AG10803 (cell line): Measurements from ENCODE around the gene TOP2A.

Experiments used
- DNase-seq: peaks from one replicate; pipeline ENCODE4 v3.0.0; 2010; ENCODE audit warnings: low read depth
- H3K4me3 ChIP-seq: 2 replicates; pipeline ENCODE4 v1.5.1; 2011; ENCODE audit warnings: mild to moderate bottlenecking, low read length, control low read depth
- CTCF ChIP-seq: conservative IDR thresholded peaks from 2 replicates; pipeline ENCODE4 v1.5.1; 2011; ENCODE audit warnings: mild to moderate bottlenecking, low read length, control low read depth, inconsistent platforms

Gene TOP2A

GRCh38 chr17:40344421-40345160 lies 73.1 kb downstream of the TOP2A start:
- TF ChIP-seq CTCF, result no peak
- DNase-seq, result no peak
- peak overlapping the region; percentile 82 for H3K4me3 ChIP-seq

DNA sequence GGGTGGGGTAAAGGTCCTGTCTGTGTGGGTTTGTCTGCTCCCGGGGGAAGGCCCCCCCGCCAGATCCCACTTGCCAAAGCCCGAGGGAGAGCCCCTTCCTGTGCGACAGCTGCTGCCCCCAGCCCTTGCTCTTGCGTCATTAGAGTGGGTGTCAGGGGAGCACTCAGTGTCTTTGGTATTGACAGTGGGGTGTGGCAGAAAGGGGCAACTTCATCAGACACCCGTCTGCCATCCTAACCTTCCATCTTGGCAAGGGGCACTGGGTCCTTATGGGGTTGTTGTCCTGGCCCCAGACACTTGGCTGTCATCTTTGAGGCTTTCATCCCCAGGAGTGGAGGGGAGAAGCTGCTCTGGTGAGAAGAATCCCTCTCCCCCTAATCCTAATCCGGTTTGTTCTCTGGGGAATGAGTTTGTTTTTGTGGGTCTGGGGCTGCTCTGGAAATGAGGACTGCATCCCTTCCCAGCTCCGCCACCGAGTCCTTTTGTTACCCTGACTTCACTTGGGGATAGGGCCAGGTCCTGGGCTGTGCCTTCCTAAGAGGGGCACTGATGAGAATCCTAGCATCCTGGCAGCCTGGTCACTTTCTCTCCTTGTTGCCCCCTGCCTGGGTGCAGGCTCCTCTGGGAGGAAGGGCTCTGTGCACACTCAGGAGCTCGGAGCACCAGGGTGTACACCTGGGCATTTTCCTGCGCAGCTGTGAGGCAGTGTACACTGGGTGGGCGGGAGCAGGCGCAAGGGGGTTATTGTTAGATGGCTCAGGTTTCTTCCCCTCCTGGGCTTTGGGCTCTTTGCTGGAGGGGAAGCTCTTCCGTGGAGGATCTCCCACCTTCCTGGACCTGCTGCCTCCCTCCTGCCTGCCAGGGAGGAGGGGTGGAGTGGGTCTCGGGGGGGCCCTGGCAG lies 74.2 kb downstream of the TOP2A start:
- DNase-seq, result no peak

GRCh38 chr17:40342504-40343218 lies 75.0 kb downstream of the TOP2A start:
- peak overlapping the region; percentile 82 for H3K4me3 ChIP-seq
- no peak for DNase-seq
- no peak for TF ChIP-seq CTCF

More for the DNA sequence above, 74.2 kb downstream of the TOP2A start:
- no peak for TF ChIP-seq CTCF
- peak overlapping the region; percentile 82 for H3K4me3 ChIP-seq

DNA sequence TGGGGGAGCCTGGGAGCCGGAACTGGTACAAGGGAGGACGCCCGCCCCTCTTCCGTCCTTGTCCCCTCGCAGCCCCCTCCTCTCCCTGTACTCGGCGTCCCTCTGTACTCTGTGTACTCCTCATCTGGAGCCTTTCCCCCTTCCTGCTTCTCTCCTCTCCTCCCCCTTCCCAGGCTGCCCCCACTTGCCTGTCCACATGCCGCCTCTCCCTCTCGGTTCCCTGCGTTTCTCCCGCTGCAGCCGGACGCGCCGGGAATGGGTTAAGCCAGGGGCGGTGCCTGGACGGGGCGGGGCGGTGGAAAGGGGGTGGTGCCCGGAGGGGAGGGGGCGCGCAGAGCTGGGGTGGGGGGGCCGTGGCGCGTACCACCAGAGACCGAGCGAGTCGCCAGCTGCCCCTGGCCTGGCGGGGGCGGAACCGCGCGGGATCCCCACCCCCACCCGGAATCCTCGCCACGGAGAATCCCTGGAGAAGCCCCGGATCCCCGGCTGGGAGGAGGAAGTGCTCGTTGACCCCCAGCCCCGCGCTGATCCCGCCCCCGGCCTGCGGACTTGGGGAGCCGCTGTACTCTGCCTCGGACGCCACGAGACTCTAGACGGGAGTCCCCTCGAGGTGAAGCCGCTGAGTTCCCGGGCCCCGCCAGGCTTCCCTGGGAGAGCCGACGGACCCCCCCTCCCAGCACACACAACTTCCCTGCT lies 75.7 kb downstream of the TOP2A start:
- no peak for TF ChIP-seq CTCF
- peak; percentile 46 for DNase-seq
- peak overlapping the region; percentile 82 for H3K4me3 ChIP-seq

- peak overlapping the region; percentile 82 for H3K4me3 ChIP-seq
- DNase-seq, result peak; percentile 70
- no peak for TF ChIP-seq CTCF
Measured at GRCh38 chr17:40340880-40341807, 76.6 kb downstream of the TOP2A start.

GRCh38 chr17:40340327-40340726 lies 77.4 kb downstream of the TOP2A start:
- TF ChIP-seq CTCF, result no peak
- H3K4me3 ChIP-seq, result no peak overlapping the region
- DNase-seq, result no peak
